ENCODE data around the gene NRAP. TPM values are rescaled to one million over a fixed set of nuclear protein-coding genes. Genes with fewer than 3 reads are reported as not detected.

Gene NRAP
- total RNA-seq, 1 experiment from 2014 or later: not detected

DNA sequence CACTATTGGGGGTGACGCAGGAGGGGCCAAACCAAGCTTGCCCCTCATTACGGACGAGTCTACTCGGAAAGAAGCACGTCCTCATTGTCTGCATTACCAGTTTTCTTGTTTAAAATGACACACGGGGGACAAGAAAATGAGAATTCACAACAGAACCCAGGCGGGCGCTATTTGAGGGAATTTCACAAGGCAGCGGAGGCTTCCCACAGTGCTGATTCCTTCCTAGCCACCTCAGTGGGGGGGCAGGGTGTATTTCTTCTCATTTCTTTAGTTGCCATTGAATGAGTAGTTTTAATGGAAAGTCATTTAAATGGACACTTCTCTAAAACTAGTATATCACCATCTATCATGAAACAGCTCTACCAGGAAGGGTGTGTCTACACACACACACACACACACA is 42.9 kb downstream of the NRAP start:
- H3K9me3 Mint-ChIP-seq: no peaks in the 10 kb centered on the region
- H2BK5ac ChIP-seq (ENCODE audit: insufficient read length, low read length): no peak overlapping the region
- no peak overlapping the region for H3K23ac ChIP-seq (ENCODE audit: insufficient read length, low read depth, low read length)
- no peak overlapping the region for H3K4me2 ChIP-seq (ENCODE audit: insufficient read depth, insufficient read length, low read length)
- H2BK120ac ChIP-seq (ENCODE audit: low read depth, low read length, poor library complexity, severe bottlenecking): no peak overlapping the region
- no peak overlapping the region for H2BK15ac ChIP-seq (ENCODE audit: low read depth, low read length)
- no peaks in the 10 kb centered on the region for H3K36me3 Mint-ChIP-seq (ENCODE audit: insufficient read depth in 1 of 3, low read depth in 3 of 3)
- no CpG with 5 or more reads among the region's 9 CpGs for WGBS (ENCODE audit: extremely low coverage, insufficient read length, low lambda C conversion rate)
- no peaks in the 10 kb centered on the region for H3K23me2 ChIP-seq (ENCODE audit: insufficient read length, low read depth, low read length, poor library complexity, severe bottlenecking)
- H3K27ac ChIP-seq (ENCODE audit: insufficient read length, low read depth, low read length): no peak overlapping the region
- no peaks in the 10 kb centered on the region for H3K79me2 ChIP-seq (ENCODE audit: insufficient read depth, low read length)
- peaks cover 45 to 51% of the 10 kb centered on the region in 2 experiments for H3K4me1 Mint-ChIP-seq
- H3K4me1 ChIP-seq (ENCODE audit: insufficient read depth, low read length): peaks cover 4% of the 10 kb centered on the region
- no peak overlapping the region for H3K4me3 Mint-ChIP-seq
- H3K9ac ChIP-seq (ENCODE audit: extremely low read depth, insufficient read length, low read length): no peak overlapping the region
- no peak overlapping the region for H3K14ac ChIP-seq (ENCODE audit: insufficient read depth, low read length)
- no peak overlapping the region for H2AFZ ChIP-seq (ENCODE audit: low read length)
- TF ChIP-seq, protein P1, sequence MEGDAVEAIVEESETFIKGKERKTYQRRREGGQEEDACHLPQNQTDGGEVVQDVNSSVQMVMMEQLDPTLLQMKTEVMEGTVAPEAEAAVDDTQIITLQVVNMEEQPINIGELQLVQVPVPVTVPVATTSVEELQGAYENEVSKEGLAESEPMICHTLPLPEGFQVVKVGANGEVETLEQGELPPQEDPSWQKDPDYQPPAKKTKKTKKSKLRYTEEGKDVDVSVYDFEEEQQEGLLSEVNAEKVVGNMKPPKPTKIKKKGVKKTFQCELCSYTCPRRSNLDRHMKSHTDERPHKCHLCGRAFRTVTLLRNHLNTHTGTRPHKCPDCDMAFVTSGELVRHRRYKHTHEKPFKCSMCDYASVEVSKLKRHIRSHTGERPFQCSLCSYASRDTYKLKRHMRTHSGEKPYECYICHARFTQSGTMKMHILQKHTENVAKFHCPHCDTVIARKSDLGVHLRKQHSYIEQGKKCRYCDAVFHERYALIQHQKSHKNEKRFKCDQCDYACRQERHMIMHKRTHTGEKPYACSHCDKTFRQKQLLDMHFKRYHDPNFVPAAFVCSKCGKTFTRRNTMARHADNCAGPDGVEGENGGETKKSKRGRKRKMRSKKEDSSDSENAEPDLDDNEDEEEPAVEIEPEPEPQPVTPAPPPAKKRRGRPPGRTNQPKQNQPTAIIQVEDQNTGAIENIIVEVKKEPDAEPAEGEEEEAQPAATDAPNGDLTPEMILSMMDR (conservative IDR thresholded peaks at IDR 0.05): no peak
- H4K5ac ChIP-seq (ENCODE audit: insufficient read length, low read depth, low read length): no peak overlapping the region
- no peaks in the 10 kb centered on the region for H3K27me3 ChIP-seq (ENCODE audit: insufficient read depth, low read length)
- no peak overlapping the region for H2BK20ac ChIP-seq (ENCODE audit: low read depth, low read length, poor library complexity, severe bottlenecking)
- no peak for DNase-seq
- H3K9me3 ChIP-seq (ENCODE audit: control insufficient read depth, low read depth, low read length): no peaks in the 10 kb centered on the region
- H4K8ac ChIP-seq (replicated peaks; ENCODE audit: insufficient read length, low read depth, low read length): no peak overlapping the region
- no peak overlapping the region for H2BK12ac ChIP-seq (ENCODE audit: insufficient read length, low read depth, low read length)
- H3K56ac ChIP-seq (ENCODE audit: insufficient read length, low read depth, low read length): no peak overlapping the region
- H2AK5ac ChIP-seq (ENCODE audit: insufficient read length, low read length): no peak overlapping the region
- no peak overlapping the region for H3K18ac ChIP-seq (ENCODE audit: insufficient read length, low read depth, low read length)
- no peaks in the 10 kb centered on the region for H3K79me1 ChIP-seq (ENCODE audit: insufficient read depth, low read depth, low read length, poor library complexity, severe bottlenecking)
- peaks cover 54% of the 10 kb centered on the region for H3K27me3 Mint-ChIP-seq (ENCODE audit: low read depth)
- H3T11ph ChIP-seq (ENCODE audit: low read length): no peak overlapping the region
- no peaks in the 10 kb centered on the region for H4K20me1 ChIP-seq (ENCODE audit: control insufficient read depth, insufficient read depth, insufficient read length)
- H3K27ac Mint-ChIP-seq: no peak overlapping the region
- H3K4ac ChIP-seq (ENCODE audit: low read depth, low read length): no peak overlapping the region
- no peak overlapping the region for H4K91ac ChIP-seq (ENCODE audit: insufficient read length, low read depth, low read length)

All from H9 (cell line).